Small intestine (tissue), 7 donors: Measurements from ENCODE around the gene CDT1. TPM values are rescaled to one million over a fixed set of nuclear protein-coding genes. Genes with fewer than 3 reads are reported as not detected.
A peak's percentile ranks its signal among the peaks of the same experiment; 100 is the strongest.

Experiments used
- DNase-seq, 2 donors: peaks; one replicate each; pipeline versions ENCODE4 v3.0.0 to v3.0.0-alpha.2; 2013
- FAIRE-seq: peaks from 2 replicates; lab custom pipeline; 2012; peaks lifted over from hg19 to GRCh38; lab: Jason Lieb, UNC
- H3K27ac ChIP-seq, 3 donors: one replicate each; pipeline ENCODE4 v1.5.1; 2013; ENCODE audit warnings: low read length in 2 of 3, mild to moderate bottlenecking in 2 of 3, control low read depth in 1 of 3, inconsistent platforms in 1 of 3, low read depth in 1 of 3, moderate library complexity in 1 of 3
- H3K27me3 ChIP-seq, 3 donors: one replicate each; pipeline ENCODE4 v1.6.1; 2013; ENCODE audit warnings: low read length in 3 of 3, inconsistent platforms in 1 of 3; ENCODE audit not compliant: control insufficient read depth in 3 of 3, insufficient read depth in 3 of 3
- H3K36me3 ChIP-seq, 3 donors: one replicate each; pipeline ENCODE4 v1.6.1; 2013; ENCODE audit warnings: low read length in 3 of 3, inconsistent platforms in 1 of 3, low read depth in 1 of 3, mild to moderate bottlenecking in 1 of 3, moderate library complexity in 1 of 3; ENCODE audit not compliant: control insufficient read depth in 3 of 3, insufficient read depth in 2 of 3
- H3K4me1 ChIP-seq, 3 donors: one replicate each; pipeline ENCODE4 v1.6.1; 2013; ENCODE audit warnings: low read length in 2 of 3, inconsistent platforms in 1 of 3, low read depth in 1 of 3, mild to moderate bottlenecking in 1 of 3, moderate library complexity in 1 of 3; ENCODE audit not compliant: control insufficient read depth in 3 of 3, insufficient read depth in 2 of 3
- H3K4me3 ChIP-seq, 3 donors: one replicate each; pipeline ENCODE4 v1.5.1; 2013; ENCODE audit warnings: low read length in 3 of 3, control low read depth in 1 of 3, inconsistent platforms in 1 of 3, low read depth in 1 of 3, mild to moderate bottlenecking in 1 of 3, moderate library complexity in 1 of 3
- H3K9me3 ChIP-seq, 2 donors: one replicate each; pipeline ENCODE4 v1.6.1; 2013; ENCODE audit warnings: low read depth in 1 of 2, low read length in 1 of 2; ENCODE audit not compliant: control insufficient read depth in 2 of 2, insufficient read depth in 1 of 2
- WGBS, 3 donors: extraction: QIAGEN DNeasy Blood & Tissue Kit; methylation state at CpG; one replicate each; pipeline ENCODE4 v1.1.7; 2013; 5-methylcytosine and 5-hydroxymethylcytosine counted together
- polyA plus RNA-seq, 4 donors: library from polyadenylated mRNA; stranded (reverse) in 3 of 4; unstranded in 1 of 4; fragments of 200-250 nt in 3 of 4; fragments of 120-200 nt in 1 of 4; gene quantifications; one replicate each; pipeline versions ENCODE4 v1.2.1 to v1.2.3, GENCODE V29; 2013
- donor health status: healthy with polysubstance abuse.
- donor health status: control.
- donor health status: control.
- donor health status: Bipolar disorder and iron deficiency.
- donor health status: healthy.

CDT1 gene
- polyA plus RNA-seq, 4 donors, result 1.1 to 16.7 (median 9.0) TPM

DNA sequence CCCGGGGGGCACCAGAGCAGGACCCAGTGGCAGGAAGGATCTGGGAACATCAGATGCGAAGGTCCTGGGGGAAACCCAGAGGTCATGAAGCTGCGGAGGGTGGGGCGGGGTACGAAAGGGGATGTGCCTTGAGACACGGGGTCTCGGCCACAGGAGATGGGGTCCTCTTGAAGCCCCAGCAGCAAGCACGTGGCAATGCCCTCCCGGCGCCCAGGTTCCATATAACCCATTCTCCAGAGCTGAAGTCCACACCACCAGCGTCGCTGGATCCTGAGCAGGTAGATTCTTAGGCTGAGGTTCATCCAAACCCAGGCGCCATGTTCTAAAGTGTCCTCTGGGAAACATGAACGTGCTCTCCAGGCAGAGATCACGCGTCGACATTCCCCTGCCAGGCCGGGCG is 39.5 kb upstream of the CDT1 start:
- DNase-seq (no peak), FAIRE-seq (no peak)
- Histone ChIP-seq H3K27me3 (no peaks in the 10 kb centered on the region), H3K4me3 (no peak overlapping the region), H3K9me3 (peaks cover 0 to under 1% of the 10 kb centered on the region in 2 donors), H3K4me1 (peaks cover 0 to 33% (median 5%) of the 10 kb centered on the region in 3 donors), H3K27ac (no peak overlapping the region), H3K36me3 (peaks cover 0 to 48% (median 0%) of the 10 kb centered on the region in 3 donors)
- 93 to 96% (median 95%) methylated on average over 17 to 19 of the region's 19 CpGs for WGBS, 3 donors

GRCh38 chr16:88764913-88765349 is 38.7 kb upstream of the CDT1 start:
- no peak overlapping the region for H3K27ac ChIP-seq
- peaks cover 0 to 48% (median 0%) of the 10 kb centered on the region in 3 donors for H3K36me3 ChIP-seq
- H3K4me3 ChIP-seq, result no peak overlapping the region
- H3K4me1 ChIP-seq, result peaks cover under 1 to 33% (median 2%) of the 10 kb centered on the region in 3 donors
- no peaks in the 10 kb centered on the region for H3K27me3 ChIP-seq
- FAIRE-seq (no peak), DNase-seq (no peak)
- WGBS, 3 donors, result 80 to 93% (median 83%) methylated on average over 9 of the region's 9 CpGs
- H3K9me3 ChIP-seq, result no peaks in the 10 kb centered on the region

- no peak overlapping the region for H3K27ac ChIP-seq
- WGBS, 3 donors, result 86 to 94% (median 87%) methylated on average over 11 of the region's 11 CpGs
- FAIRE-seq, result no peak
These were observed 36.6 kb upstream of the CDT1 start for GRCh38 chr16:88766975-88767374.

DNA sequence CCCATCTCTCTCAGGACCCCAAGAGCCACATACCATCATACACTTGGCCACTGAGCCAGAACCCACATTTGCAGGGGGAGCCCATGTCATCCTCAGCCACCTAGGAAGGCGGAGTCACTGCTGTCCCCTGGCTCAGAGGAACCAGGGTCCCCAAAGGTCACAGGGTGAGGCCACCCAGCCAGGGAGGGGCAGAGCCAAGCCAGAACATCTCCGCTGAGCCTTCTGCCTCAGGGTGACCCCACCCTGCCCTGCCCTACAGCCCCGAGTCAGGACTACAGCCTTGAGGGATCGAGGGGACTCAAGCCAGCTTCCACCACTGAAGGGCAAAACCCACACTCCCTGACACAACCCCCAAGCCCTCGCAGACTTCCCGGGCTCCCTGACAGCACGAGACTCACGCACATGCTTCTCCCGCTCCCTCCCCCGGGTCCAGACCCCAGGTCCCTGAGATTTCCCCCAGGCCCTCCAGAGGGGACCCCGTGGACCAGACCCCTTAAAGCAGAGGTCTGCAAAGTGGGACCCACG is 36.0 kb upstream of the CDT1 start:
- WGBS, 3 donors, result 72 to 86% (median 81%) methylated on average over 12 of the region's 12 CpGs
- DNase-seq (no peak), FAIRE-seq (no peak)
- H3K36me3 ChIP-seq, result peaks cover 0 to 44% (median 0%) of the 10 kb centered on the region in 3 donors
- no peaks in the 10 kb centered on the region for H3K27me3 ChIP-seq
- no peaks in the 10 kb centered on the region for H3K9me3 ChIP-seq
- peaks cover 5 to 48% (median 12%) of the 10 kb centered on the region in 3 donors for H3K4me1 ChIP-seq
- no peak overlapping the region for H3K27ac ChIP-seq
- no peak overlapping the region for H3K4me3 ChIP-seq

More at GRCh38 chr16:88766975-88767374, 36.6 kb upstream of the CDT1 start:
- peaks cover 0 to 46% (median 0%) of the 10 kb centered on the region in 3 donors for H3K36me3 ChIP-seq
- no peak overlapping the region for H3K4me3 ChIP-seq
- DNase-seq, result no peak
- no peaks in the 10 kb centered on the region for H3K27me3 ChIP-seq
- H3K9me3 ChIP-seq, result no peaks in the 10 kb centered on the region
- H3K4me1 ChIP-seq, result peaks cover 5 to 46% (median 12%) of the 10 kb centered on the region in 3 donors

DNA sequence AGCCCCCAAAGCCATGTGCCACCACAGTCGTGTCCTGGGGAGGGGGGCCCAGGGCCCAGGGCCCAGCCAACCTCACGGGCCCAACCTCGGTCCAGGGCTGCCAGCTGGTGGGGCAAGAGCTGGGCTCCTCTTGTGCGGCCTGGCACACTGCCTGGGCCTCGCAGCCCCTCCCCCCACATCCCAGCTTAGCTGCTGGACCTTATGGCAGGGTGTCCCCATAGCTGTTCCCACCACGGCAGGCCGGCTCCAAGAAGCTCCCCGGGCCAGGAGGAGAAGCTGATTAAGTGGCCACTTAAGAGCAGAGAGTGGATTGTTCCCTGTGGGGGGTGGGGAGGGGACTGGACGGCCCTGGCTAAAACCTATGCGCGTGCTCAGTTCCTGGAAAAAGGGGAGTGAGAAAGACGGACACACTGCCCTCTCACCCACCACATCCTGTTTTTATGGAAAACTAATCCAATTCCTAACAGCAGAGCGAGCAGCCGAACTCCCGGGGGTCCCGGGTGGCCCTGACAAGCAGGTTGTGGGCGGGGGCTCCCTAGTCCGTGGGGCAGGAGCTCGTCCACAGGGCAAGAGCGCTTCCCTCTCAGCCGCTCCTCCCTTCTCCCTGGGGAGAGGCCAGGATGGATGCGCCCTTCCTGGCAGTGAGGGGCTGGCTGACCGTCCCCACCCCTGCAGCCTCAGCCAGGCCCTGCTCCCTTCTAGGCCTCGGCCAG is 35.4 kb upstream of the CDT1 start:
- Histone ChIP-seq H3K9me3 (no peaks in the 10 kb centered on the region), H3K4me3 (no peak overlapping the region), H3K36me3 (peaks cover 0 to 38% (median 0%) of the 10 kb centered on the region in 3 donors), H3K4me1 (peaks cover 5 to 54% (median 12%) of the 10 kb centered on the region in 3 donors), H3K27ac (no peak overlapping the region), H3K27me3 (no peaks in the 10 kb centered on the region)
- no peak for DNase-seq
- FAIRE-seq, result no peak
- 56 to 86% (median 74%) methylated on average over 22 to 24 of the region's 24 CpGs for WGBS, 3 donors

DNA sequence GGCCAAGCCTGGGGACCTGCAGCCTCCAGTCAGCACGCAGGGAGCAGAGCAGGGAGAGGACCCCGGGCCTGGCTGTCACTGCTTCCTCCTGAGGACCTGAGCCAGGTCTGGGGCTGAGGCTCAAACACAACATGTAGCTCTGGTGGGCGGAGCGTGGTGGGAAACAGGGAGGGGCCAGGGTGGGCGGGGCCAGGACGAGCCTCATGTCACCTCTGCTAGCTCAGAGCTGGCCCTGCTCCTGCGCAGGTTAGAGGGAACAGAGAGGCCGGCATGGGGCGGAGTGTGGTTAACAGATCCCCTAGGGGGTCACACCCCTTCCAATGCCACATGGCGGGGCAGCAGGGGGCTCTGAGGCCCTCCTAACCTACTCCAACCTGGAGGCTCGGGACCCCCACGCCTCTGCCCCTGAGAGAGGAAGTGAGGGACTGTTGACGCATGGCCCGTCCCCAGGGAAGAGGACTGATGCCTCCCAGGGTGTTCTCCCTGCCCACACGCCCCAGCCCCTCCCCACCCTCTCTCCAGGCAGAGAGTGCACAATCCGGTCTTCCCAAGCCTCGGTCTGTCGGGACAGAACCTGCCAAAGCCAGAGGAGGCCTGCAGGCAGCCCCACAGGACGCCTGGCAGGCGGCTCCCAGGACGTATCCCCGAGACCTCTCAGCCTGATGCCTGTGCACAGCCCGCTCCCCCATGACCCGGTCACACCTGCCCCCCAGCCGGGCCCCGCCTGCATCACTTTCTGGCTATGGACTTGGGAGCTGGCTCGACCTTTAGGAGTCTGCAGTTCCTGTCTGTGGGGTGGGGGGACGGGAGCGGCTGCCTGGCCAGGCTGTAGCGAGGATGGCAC is 33.8 kb upstream of the CDT1 start:
- H3K4me3 ChIP-seq, result peak overlapping the region in 1 of 3 donors; percentile 39
- 36 to 62% (median 39%) methylated on average over 26 to 30 of the region's 30 CpGs for WGBS, 3 donors
- peak; percentile 48 to 86 for DNase-seq
- H3K36me3 ChIP-seq, result peaks cover 0 to 33% (median 0%) of the 10 kb centered on the region in 3 donors
- H3K27ac ChIP-seq, result peak overlapping the region in 2 of 3 donors; percentile 59 to 86
- no peaks in the 10 kb centered on the region for H3K27me3 ChIP-seq
- H3K4me1 ChIP-seq, result peaks cover 5 to 62% (median 12%) of the 10 kb centered on the region in 3 donors
- no peaks in the 10 kb centered on the region for H3K9me3 ChIP-seq
- no peak for FAIRE-seq

- 13 to 35% (median 23%) methylated on average over 36 to 41 of the region's 41 CpGs for WGBS, 3 donors
- H3K4me3 ChIP-seq, result peak overlapping the region in 2 of 3 donors; percentile 13 to 39
- DNase-seq, result peak; percentile 69 to 91
- H3K27ac ChIP-seq, result peak overlapping the region in 2 of 3 donors; percentile 59 to 86
- no peaks in the 10 kb centered on the region for H3K9me3 ChIP-seq
- H3K4me1 ChIP-seq, result peaks cover 5 to 62% (median 12%) of the 10 kb centered on the region in 3 donors
- peaks cover 0 to 32% (median 0%) of the 10 kb centered on the region in 3 donors for H3K36me3 ChIP-seq
- FAIRE-seq, result no peak
- H3K27me3 ChIP-seq, result no peaks in the 10 kb centered on the region
These were observed 32.9 kb upstream of the CDT1 start for GRCh38 chr16:88770461-88771293.
